Esophagus muscularis mucosa (tissue), 4 donors: Measurements from ENCODE around the gene VARS2. TPM values are rescaled to one million over a fixed set of nuclear protein-coding genes. Genes with fewer than 3 reads are reported as not detected.
"Not testable (repeated sequence)": the region's sequence is repeated elsewhere in the genome, so short reads cannot be mapped to it uniquely, and the experiment has no call there.

Source experiments
- DNase-seq: peaks from one replicate; pipeline ENCODE4 v3.0.0-alpha.2; 2017; ENCODE audit errors: extremely low spot score
- H3K27ac ChIP-seq, 4 donors: fragments of 200-600 bp; sonication (generic); replicated peaks in 1 of 4; 1 replicate in 3 of 4; 2 replicates in 1 of 4; pipeline ENCODE4 v1.5.1; 2016 to 2019; ENCODE audit warnings: mild to moderate bottlenecking in 1 of 4
- H3K27me3 ChIP-seq, 4 donors: fragments of 200-600 bp; sonication (generic); one replicate each; pipeline versions ENCODE4 v1.5.1 to v1.6.0; 2016 to 2019
- H3K36me3 ChIP-seq, 4 donors: fragments of 200-600 bp; sonication (generic); one replicate each; pipeline ENCODE4 v1.5.1; 2016 to 2019
- H3K4me1 ChIP-seq, 4 donors: fragments of 200-600 bp; sonication (generic); one replicate each; pipeline ENCODE4 v1.5.1; 2016 to 2019
- H3K4me3 ChIP-seq, 4 donors: fragments of 200-600 bp; sonication (generic); 1 replicate in 2 of 4; 2 replicates in 2 of 4; pipeline ENCODE4 v1.5.1; 2016 to 2019; ENCODE audit warnings: mild to moderate bottlenecking in 4 of 4, moderate library complexity in 1 of 4
- H3K9me3 ChIP-seq, 4 donors: fragments of 200-600 bp; sonication (generic); 1 replicate in 3 of 4; 2 replicates in 1 of 4; pipeline ENCODE4 v1.5.1; 2016 to 2019
- EP300 ChIP-seq: sonication (generic); formaldehyde crosslinking; IDR thresholded peaks from one replicate; pipeline ENCODE4 v1.6.1; 2017; ENCODE audit warnings: antibody characterized with exemption
- POLR2A ChIP-seq: fragments of 450-650 bp; IDR thresholded peaks from one replicate; pipeline ENCODE4 v1.6.1; 2017; ENCODE audit warnings: antibody characterized with exemption, moderate library complexity, mild to moderate bottlenecking, low read depth
- POLR2AphosphoS5 ChIP-seq, 2 donors: sonication (generic); formaldehyde crosslinking; IDR thresholded peaks; one replicate each; pipeline ENCODE4 v1.6.1; 2017; ENCODE audit warnings: antibody characterized with exemption in 2 of 2
- WGBS: methylation state at CpG from one replicate; pipeline ENCODE4 v1.1.5; 2018; 5-methylcytosine and 5-hydroxymethylcytosine counted together
- intact Hi-C: fragments of 100-400 bp; cut with DNase I; formaldehyde crosslinking; loops from one replicate; pipeline ENCODE4 v1.15.1; 2023
- total RNA-seq, 4 donors: library from RNA; depleted of rRNA; stranded (reverse); fragments of >200 nt; gene quantifications; one replicate each; pipeline versions ENCODE4 v1.1.0 to v1.2.1, GENCODE V29; 2016
- TF ChIP-seq, protein P1 (sequence below), 3 experiments: fragments of 200-600 bp in 2 of 3; fragments of 450-650 bp in 1 of 3; sonication (generic) in 2 of 3; IDR thresholded peaks; one replicate each; pipeline ENCODE4 v1.5.1; 2017 to 2019; ENCODE audit warnings: antibody characterized with exemption in 3 of 3, mild to moderate bottlenecking in 2 of 3, moderate library complexity in 1 of 3

Gene VARS2
- total RNA-seq, 4 donors from 2014 or later: 6.6 to 16.9 (median 12.6) TPM

DNA sequence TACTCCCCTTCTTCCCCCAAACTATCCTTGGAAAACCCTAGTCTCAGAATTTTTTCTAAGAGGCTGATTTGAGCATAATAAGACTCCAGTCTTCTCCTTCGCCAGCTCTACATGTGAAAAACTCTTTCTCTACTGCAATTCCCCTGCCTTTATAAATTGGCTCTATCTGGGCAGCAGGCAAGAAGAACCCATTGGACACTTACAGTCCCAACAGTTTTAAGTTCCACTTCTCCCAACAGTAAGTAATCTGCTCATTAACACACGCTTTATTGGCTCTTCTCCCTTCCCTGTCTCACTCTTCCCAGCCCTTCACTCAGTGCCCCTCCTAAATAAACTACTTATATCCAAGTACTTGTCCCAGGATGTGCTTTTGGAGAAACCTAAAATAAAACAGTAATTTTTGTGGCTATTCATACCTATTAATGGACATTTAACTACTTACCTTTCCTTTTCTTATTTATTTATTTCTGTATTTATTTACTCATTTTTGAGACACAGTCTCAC, 40.8 kb upstream of the VARS2 start:
- DNase-seq: no peak
- Histone ChIP-seq H3K27ac (no peak overlapping the region), H3K4me1 (peaks cover 15 to 30% (median 29%) of the 10 kb centered on the region in 4 donors), H3K36me3 (no peaks in the 10 kb centered on the region), H3K4me3 (no peak overlapping the region), H3K9me3 (peaks cover 0 to 19% (median 9%) of the 10 kb centered on the region in 4 donors), H3K27me3 (no peaks in the 10 kb centered on the region)
- TF ChIP-seq EP300 (no peak), POLR2A (no peak), POLR2AphosphoS5 (IDR thresholded peaks at IDR 0.05) (no peak)
- TF ChIP-seq, protein P1, sequence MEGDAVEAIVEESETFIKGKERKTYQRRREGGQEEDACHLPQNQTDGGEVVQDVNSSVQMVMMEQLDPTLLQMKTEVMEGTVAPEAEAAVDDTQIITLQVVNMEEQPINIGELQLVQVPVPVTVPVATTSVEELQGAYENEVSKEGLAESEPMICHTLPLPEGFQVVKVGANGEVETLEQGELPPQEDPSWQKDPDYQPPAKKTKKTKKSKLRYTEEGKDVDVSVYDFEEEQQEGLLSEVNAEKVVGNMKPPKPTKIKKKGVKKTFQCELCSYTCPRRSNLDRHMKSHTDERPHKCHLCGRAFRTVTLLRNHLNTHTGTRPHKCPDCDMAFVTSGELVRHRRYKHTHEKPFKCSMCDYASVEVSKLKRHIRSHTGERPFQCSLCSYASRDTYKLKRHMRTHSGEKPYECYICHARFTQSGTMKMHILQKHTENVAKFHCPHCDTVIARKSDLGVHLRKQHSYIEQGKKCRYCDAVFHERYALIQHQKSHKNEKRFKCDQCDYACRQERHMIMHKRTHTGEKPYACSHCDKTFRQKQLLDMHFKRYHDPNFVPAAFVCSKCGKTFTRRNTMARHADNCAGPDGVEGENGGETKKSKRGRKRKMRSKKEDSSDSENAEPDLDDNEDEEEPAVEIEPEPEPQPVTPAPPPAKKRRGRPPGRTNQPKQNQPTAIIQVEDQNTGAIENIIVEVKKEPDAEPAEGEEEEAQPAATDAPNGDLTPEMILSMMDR (IDR thresholded peaks at IDR 0.05): no peak
- intact Hi-C loops: no loop called here
- 95% methylated on average over 2 of the region's 2 CpGs for WGBS

DNA sequence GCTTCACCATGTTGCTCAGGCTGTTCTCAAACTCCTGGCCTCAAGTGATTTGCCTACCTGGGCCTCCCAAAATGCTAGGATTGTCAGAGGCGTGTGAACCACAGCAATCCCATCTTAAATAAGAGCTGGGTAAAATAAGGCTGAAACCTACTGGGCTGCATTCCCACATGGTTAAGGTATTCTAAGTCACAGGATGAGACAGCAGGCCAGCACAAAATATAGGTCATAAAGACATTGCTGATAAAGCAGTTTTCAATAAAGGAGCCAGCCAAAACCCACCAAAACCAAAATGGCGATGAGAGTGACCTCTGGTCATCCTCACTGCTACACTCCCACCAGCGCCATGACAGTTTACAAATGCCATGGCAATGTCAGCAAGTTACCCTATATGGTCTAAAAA, 40.2 kb upstream of the VARS2 start:
- DNase-seq, H3K36me3 ChIP-seq, intact Hi-C loops, H3K27ac ChIP-seq, H3K27me3 ChIP-seq, H3K4me3 ChIP-seq: not testable (repeated sequence)
- Histone ChIP-seq H3K4me1 (peaks cover 15 to 34% (median 31%) of the 10 kb centered on the region in 4 donors), H3K9me3 (peaks cover 0 to 19% (median 9%) of the 10 kb centered on the region in 4 donors)
- WGBS: 97% methylated on average over 3 of the region's 3 CpGs

DNA sequence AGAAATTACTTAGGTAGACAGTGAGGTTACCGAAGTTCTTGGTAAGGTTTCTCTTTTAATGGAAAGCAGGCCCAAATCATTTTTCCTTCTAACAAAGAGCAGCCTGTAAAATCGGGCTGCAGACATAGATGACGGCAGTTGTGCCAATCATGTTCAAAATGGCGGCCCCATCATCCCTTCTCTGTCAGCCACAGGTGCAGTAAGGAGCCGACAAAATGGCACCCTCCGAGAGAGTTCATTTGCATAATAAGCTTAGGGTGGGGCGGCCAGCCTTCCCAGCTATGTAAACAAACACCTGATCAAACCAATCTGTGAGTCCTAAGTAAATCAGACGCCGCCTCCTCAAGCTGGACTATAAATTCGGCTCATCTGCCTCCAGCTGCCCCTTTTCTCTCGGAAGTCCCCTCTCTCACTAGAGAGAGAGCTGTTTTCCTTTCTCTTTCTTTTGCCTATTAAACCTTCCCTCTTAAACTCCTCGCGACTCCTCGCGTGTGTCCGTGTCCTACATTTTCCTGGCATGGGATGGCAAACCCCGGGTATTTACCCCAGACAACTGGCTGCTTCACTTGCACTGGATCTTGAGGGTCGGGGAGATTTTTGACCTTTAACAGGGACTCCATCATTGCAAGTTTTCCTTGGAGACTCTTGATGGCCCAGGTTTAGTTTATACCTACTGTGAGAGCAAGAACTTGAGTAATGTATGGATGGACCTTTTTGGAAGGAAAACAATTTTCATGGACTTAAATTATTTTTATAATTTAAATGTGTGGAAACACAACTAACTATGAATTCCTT, 38.6 kb upstream of the VARS2 start:
- WGBS: 79% methylated on average over 18 of the region's 18 CpGs
- TF ChIP-seq EP300 (no peak), POLR2A (no peak), POLR2AphosphoS5 (IDR thresholded peaks at IDR 0.05) (no peak)
- TF ChIP-seq, protein P1 (IDR thresholded peaks at IDR 0.05): no peak
- intact Hi-C loops: loop anchor here (5.0 kb wide), 1 partner anchor 133 kb away; the partner anchor contains the start of genes FLOT1 and IER3
- Histone ChIP-seq H3K9me3 (peaks cover 0 to 10% (median 0%) of the 10 kb centered on the region in 4 donors), H3K27me3 (no peaks in the 10 kb centered on the region), H3K4me3 (no peak overlapping the region), H3K27ac (peak overlapping the region; percentile 80 to 83 (median 82)), H3K4me1 (peaks cover 15 to 34% (median 31%) of the 10 kb centered on the region in 4 donors), H3K36me3 (no peaks in the 10 kb centered on the region)
- no peak for DNase-seq

DNA sequence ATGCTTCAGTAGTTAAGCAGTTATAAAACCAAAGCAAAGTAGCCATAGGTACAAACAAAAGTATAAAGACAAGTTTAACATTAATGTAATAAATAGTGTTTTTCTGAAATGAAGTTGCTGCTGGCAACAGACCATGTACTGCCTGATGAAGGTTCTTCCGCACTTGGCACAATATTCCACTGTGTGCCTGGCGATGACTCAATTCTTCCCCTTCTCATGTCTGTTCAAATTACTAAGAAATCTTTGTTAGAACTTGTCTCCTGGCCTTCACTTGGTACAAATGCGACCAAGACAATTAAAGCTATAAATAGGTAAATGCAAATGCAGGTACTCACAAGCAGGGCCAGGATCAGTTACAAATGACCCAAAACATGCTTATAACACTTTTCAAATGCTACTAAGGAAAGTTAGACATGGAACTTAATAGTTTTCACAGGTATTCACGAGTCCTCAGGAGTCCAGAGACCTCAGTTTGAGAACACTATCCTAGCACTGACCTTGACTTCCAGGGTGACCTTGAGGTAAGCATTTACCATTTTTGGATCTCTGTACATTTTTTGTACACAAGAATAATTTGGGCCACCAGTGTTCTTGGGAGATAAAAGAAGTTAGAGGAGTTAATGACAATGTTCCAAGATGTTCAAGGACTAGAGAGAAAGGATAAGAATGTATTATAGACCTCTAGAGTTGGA, 37.9 kb upstream of the VARS2 start:
- DNase-seq: no peak
- H3K9me3 ChIP-seq: peaks cover 0 to 10% (median 0%) of the 10 kb centered on the region in 4 donors
- peak overlapping the region; percentile 80 to 83 (median 82) for H3K27ac ChIP-seq
- peaks cover 15 to 34% (median 31%) of the 10 kb centered on the region in 4 donors for H3K4me1 ChIP-seq
- TF ChIP-seq EP300 (no peak), POLR2AphosphoS5 (IDR thresholded peaks at IDR 0.05) (peak; percentile 64 to 81)
- no peaks in the 10 kb centered on the region for H3K36me3 ChIP-seq
- intact Hi-C loops: loop anchor here (5.0 kb wide), 1 partner anchor 134 kb away; the partner anchor contains the start of genes FLOT1 and IER3
- H3K4me3 ChIP-seq: no peak overlapping the region
- H3K27me3 ChIP-seq: no peaks in the 10 kb centered on the region
- 43% methylated on average over 4 of the region's 4 CpGs for WGBS

DNA sequence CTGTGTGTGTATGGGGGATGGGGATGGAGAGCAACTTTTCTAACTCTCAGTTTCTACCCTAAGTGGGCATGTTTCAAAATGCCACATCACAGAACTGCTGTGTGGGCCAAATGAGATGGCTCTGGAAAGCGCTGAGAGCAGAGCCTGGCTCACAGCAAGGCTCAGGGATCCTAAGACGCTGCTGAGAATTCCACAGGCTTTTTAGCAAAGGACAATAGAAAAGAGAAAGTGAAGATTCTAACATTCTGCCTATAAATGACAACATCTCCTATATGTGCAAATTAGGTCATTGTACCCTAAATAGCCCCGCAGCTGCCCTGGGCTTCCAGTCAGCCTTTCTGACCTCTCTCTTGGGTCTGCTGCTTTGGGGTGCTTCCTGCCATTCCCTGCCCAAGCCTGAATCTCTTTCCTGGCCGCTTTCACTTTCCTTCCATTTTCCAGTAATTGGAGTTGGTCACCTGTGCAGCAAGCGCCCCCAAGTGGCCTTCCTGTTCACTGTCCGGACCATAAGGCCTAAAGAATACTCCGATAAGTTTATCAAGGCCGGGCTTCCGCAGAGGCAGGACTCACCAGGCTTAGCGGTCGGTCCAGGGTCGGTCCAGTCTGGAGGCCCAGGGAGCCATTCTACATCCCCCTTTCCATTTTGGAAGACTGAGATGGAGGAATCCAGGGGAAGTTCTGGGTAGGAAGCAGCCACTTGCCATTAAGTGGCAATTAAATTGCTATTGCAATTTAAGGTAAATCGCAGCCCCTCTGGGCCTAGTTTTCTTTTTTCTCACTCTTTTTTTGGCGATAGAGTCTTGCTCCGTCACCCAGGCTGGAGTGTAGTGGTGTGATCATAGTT, 36.4 kb upstream of the VARS2 start:
- peak; percentile 99 for DNase-seq
- H3K4me3 ChIP-seq: peak overlapping the region; percentile 22 to 54 (median 46)
- peak overlapping the region; percentile 80 to 83 (median 82) for H3K27ac ChIP-seq
- 15% methylated on average over 15 of the region's 15 CpGs for WGBS
- H3K4me1 ChIP-seq: peaks cover 21 to 44% (median 39%) of the 10 kb centered on the region in 4 donors
- no peaks in the 10 kb centered on the region for H3K27me3 ChIP-seq
- intact Hi-C loops: loop anchor here (1.0 to 5.0 kb wide), 2 partner anchors 49 to 135 kb away; partner anchors contain the start of genes FLOT1 and IER3
- peak; percentile 65 to 75 for TF ChIP-seq POLR2AphosphoS5 (IDR thresholded peaks at IDR 0.05)
- no peak for TF ChIP-seq POLR2A
- TF ChIP-seq, protein P1 (IDR thresholded peaks at IDR 0.05): peak; percentile 89 to 95 (median 90)
- TF ChIP-seq EP300: peak; percentile 23
- no peaks in the 10 kb centered on the region for H3K36me3 ChIP-seq
- no peaks in the 10 kb centered on the region for H3K9me3 ChIP-seq
